ENCODE data around the gene PRSS22.

DNA sequence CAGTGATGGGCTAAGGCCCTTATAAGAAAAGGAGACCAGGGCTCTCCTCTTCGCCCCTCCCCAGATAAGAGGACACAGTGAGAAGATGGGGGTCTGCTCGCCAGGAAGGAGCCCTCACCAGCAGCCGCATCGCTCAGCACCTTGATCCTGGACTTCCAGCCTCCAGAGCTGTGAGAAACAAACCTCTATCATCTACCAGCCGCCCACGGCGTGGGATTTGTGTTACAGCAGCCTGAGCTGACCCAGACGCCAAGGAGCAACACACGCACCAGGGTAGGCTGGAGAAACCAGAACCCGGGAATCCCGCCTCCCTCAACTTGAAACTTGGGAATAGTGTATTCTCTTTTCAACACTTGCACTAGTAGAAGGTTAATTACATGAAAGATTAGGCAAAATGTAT, 32.1 kb downstream of the PRSS22 start:
- TF ChIP-seq EZH2 (IDR thresholded peaks at IDR 0.05; ENCODE audit: borderline replicate concordance, low read length), result no peak
- TF ChIP-seq, protein P1, sequence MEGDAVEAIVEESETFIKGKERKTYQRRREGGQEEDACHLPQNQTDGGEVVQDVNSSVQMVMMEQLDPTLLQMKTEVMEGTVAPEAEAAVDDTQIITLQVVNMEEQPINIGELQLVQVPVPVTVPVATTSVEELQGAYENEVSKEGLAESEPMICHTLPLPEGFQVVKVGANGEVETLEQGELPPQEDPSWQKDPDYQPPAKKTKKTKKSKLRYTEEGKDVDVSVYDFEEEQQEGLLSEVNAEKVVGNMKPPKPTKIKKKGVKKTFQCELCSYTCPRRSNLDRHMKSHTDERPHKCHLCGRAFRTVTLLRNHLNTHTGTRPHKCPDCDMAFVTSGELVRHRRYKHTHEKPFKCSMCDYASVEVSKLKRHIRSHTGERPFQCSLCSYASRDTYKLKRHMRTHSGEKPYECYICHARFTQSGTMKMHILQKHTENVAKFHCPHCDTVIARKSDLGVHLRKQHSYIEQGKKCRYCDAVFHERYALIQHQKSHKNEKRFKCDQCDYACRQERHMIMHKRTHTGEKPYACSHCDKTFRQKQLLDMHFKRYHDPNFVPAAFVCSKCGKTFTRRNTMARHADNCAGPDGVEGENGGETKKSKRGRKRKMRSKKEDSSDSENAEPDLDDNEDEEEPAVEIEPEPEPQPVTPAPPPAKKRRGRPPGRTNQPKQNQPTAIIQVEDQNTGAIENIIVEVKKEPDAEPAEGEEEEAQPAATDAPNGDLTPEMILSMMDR (conservative IDR thresholded peaks at IDR 0.05 in 1 of 2, IDR thresholded peaks at IDR 0.05 in 1 of 2; ENCODE audit: extremely low read depth in 1 of 2, insufficient read depth in 1 of 2, low read depth in 1 of 2, low read length in 2 of 2), result no peak
